Hepatocyte (in vitro differentiated cells): Measurements from ENCODE around the gene NRXN2.

Experiments used
- CTCF ChIP-seq: fragments of 200-600 bp; sonication (generic); IDR thresholded peaks from 2 replicates; pipeline ENCODE4 v1.5.1; 2016; ENCODE audit warnings: antibody characterized with exemption, mild to moderate bottlenecking; ENCODE audit not compliant: poor library complexity
- EZH2phosphoT487 ChIP-seq: fragments of 200-600 bp; sonication (generic); IDR thresholded peaks from one replicate; pipeline ENCODE4 v1.6.1; 2018; ENCODE audit warnings: antibody characterized with exemption, mild to moderate bottlenecking, low read depth, moderate library complexity; ENCODE audit not compliant: unreplicated experiment, severe bottlenecking

- TF ChIP-seq CTCF (no peak), EZH2phosphoT487 (no peak)
These were observed 145.8 kb downstream of the NRXN2 start for GRCh38 chr11:64577202-64577601.
